Endodermal cell (in vitro differentiated cells): ENCODE data around the gene BAG5. TPM values are rescaled to one million over a fixed set of nuclear protein-coding genes. Genes with fewer than 3 reads are reported as not detected.

Experiments
- DNase-seq: peaks from one replicate; pipeline ENCODE4 v3.0.0-alpha.2; 2017
- H3K27ac ChIP-seq: 2 replicates; pipeline ENCODE4 v1.5.1; 2013; ENCODE audit warnings: mild to moderate bottlenecking, low read depth, low read length, moderate library complexity
- H3K27me3 ChIP-seq: 2 replicates; pipeline ENCODE4 v1.6.1; 2013; ENCODE audit warnings: mild to moderate bottlenecking, low read length, moderate library complexity; ENCODE audit not compliant: insufficient read depth, control insufficient read depth, poor library complexity, severe bottlenecking
- H3K36me3 ChIP-seq: 2 replicates; pipeline ENCODE4 v1.7.0; 2013; ENCODE audit warnings: mild to moderate bottlenecking, low read length, moderate library complexity; ENCODE audit not compliant: control insufficient read depth, insufficient read depth
- H3K4me1 ChIP-seq: one replicate; pipeline ENCODE4 v1.7.0; 2013; ENCODE audit warnings: low read length; ENCODE audit not compliant: control insufficient read depth, insufficient read depth
- H3K4me3 ChIP-seq: 2 replicates; pipeline ENCODE4 v1.5.1; 2013; ENCODE audit warnings: mild to moderate bottlenecking, low read length, moderate library complexity
- H3K9ac ChIP-seq: 2 replicates; pipeline ENCODE4 v1.6.1; 2013; ENCODE audit warnings: mild to moderate bottlenecking, low read length, moderate library complexity; ENCODE audit not compliant: poor library complexity, severe bottlenecking; ENCODE audit errors: extremely low read depth
- H3K9me3 ChIP-seq: 2 replicates; pipeline ENCODE4 v1.6.1; 2013; ENCODE audit warnings: mild to moderate bottlenecking, low read length, moderate library complexity; ENCODE audit not compliant: control insufficient read depth
- H3K27ac Mint-ChIP-seq: 2 replicates; pipeline ENCODE4 v1.8.0; 2020; ENCODE audit warnings: mixed read lengths
- H3K27me3 Mint-ChIP-seq: 2 replicates; pipeline ENCODE4 v1.8.0; 2021; ENCODE audit warnings: mild to moderate bottlenecking, mixed read lengths; ENCODE audit not compliant: insufficient read depth
- H3K36me3 Mint-ChIP-seq: 2 replicates; pipeline ENCODE4 v1.8.0; 2020; ENCODE audit warnings: low read depth, mixed read lengths
- H3K4me1 Mint-ChIP-seq: 2 replicates; pipeline ENCODE4 v1.8.0; 2020; ENCODE audit warnings: mixed read lengths
- H3K4me3 Mint-ChIP-seq: 2 replicates; pipeline ENCODE4 v1.8.0; 2020; ENCODE audit warnings: mild to moderate bottlenecking, moderate library complexity, mixed read lengths
- H3K9me3 Mint-ChIP-seq: 2 replicates; pipeline ENCODE4 v1.8.0; 2020; ENCODE audit warnings: mild to moderate bottlenecking, mixed read lengths
- CTCF ChIP-seq: fragments of 200-600 bp; sonication (generic); conservative IDR thresholded peaks from 2 replicates; pipeline ENCODE4 v1.5.0; 2021; ENCODE audit warnings: antibody characterized with exemption, mild to moderate bottlenecking
- WGBS, 2 experiments: methylation state at CpG; one replicate each; pipeline versions ENCODE4 v1.1.5 to v1.1.7; 2013; ENCODE audit warnings: missing lambda C conversion rate in 2 of 2, mixed read lengths in 1 of 2; ENCODE audit not compliant: insufficient coverage in 1 of 2, insufficient read length in 1 of 2; 5-methylcytosine and 5-hydroxymethylcytosine counted together
- total RNA-seq, 2 donors: library from RNA; stranded (reverse); fragmentation: NEBNext Ultra II Directional in 1 of 2; extraction: Animal tissue kit (Norgen Biotek cat#: 25700) in 1 of 2; gene quantifications; 2 replicates in 1 of 2; 3 replicates in 1 of 2; pipeline ENCODE4 v1.2.1, GENCODE V29; 2021

The BAG5 gene
- total RNA-seq, 2 donors from 2014 or later = 27.6 to 28.1 TPM

- no peak overlapping the region for H3K4me3 ChIP-seq
- Mint-ChIP-seq H3K4me3 (no peak overlapping the region), H3K36me3 (peaks cover 3% of the 10 kb centered on the region), H3K4me1 (peaks cover 2% of the 10 kb centered on the region), H3K27me3 (no peaks in the 10 kb centered on the region), H3K9me3 (no peaks in the 10 kb centered on the region), H3K27ac (peak overlapping the region; percentile 55)
- DNase-seq = no peak
- no peaks in the 10 kb centered on the region for H3K9me3 ChIP-seq
- H3K4me1 ChIP-seq = no peaks in the 10 kb centered on the region
- 93 to 94% methylated on average over 6 to 18 of the region's 18 CpGs for WGBS, 2 experiments
- H3K9ac ChIP-seq = no peak overlapping the region
- no peak for TF ChIP-seq CTCF
- no peak overlapping the region for H3K27ac ChIP-seq
- H3K36me3 ChIP-seq = no peaks in the 10 kb centered on the region
- no peaks in the 10 kb centered on the region for H3K27me3 ChIP-seq
Measured at GRCh38 chr14:103552011-103552845, 10.2 kb downstream of the BAG5 start.

- Mint-ChIP-seq H3K9me3 (no peaks in the 10 kb centered on the region), H3K27me3 (no peaks in the 10 kb centered on the region), H3K27ac (peak overlapping the region; percentile 55), H3K4me1 (peaks cover 2% of the 10 kb centered on the region), H3K36me3 (no peaks in the 10 kb centered on the region), H3K4me3 (no peak overlapping the region)
- Histone ChIP-seq H3K36me3 (no peaks in the 10 kb centered on the region), H3K9ac (no peak overlapping the region), H3K27ac (no peak overlapping the region), H3K27me3 (no peaks in the 10 kb centered on the region), H3K4me1 (no peaks in the 10 kb centered on the region), H3K9me3 (no peaks in the 10 kb centered on the region), H3K4me3 (no peak overlapping the region)
- TF ChIP-seq CTCF = no peak
- WGBS, 2 experiments = 89 to 91% methylated on average over 8 to 17 of the region's 17 CpGs
- no peak for DNase-seq
Measured at GRCh38 chr14:103551338-103551762, 11.1 kb downstream of the BAG5 start.

- Mint-ChIP-seq H3K27me3 (no peaks in the 10 kb centered on the region), H3K4me3 (no peak overlapping the region), H3K4me1 (peaks cover 2% of the 10 kb centered on the region), H3K36me3 (no peaks in the 10 kb centered on the region), H3K27ac (no peak overlapping the region), H3K9me3 (no peaks in the 10 kb centered on the region)
- no peaks in the 10 kb centered on the region for H3K4me1 ChIP-seq
- no peak overlapping the region for H3K9ac ChIP-seq
- no peak overlapping the region for H3K4me3 ChIP-seq
- no peak for DNase-seq
- no peak overlapping the region for H3K27ac ChIP-seq
- no peak for TF ChIP-seq CTCF
- no peaks in the 10 kb centered on the region for H3K27me3 ChIP-seq
- 91 to 93% methylated on average over 16 to 22 of the region's 22 CpGs for WGBS, 2 experiments
- H3K36me3 ChIP-seq = no peaks in the 10 kb centered on the region
- no peaks in the 10 kb centered on the region for H3K9me3 ChIP-seq
Measured at GRCh38 chr14:103550451-103551337, 11.8 kb downstream of the BAG5 start.
